ENCODE results near the gene DSTYK. TPM values are rescaled to one million over a fixed set of nuclear protein-coding genes. Genes with fewer than 3 reads are reported as not detected.

Gene DSTYK
- polyA plus RNA-seq, 1 donor from 2014 or later, result 12.1 TPM

DNA sequence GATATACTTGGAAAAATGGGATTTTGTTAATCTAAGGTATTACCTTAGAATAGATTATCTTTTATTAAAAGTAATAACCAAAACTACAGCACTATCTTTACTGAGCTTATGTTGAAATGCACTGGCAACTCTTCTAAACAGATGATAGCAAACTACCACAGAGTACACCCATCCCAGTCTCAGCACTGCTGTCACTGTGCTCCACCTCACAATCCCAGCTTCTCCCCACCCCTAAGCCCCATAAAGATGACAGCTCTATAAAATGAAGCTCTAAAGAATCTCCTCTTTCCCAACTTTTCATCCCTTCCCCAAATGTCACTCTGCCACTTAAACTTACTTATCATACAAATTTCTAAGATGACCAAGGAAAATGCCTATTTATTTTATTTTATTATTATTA lies 6.4 kb downstream of the DSTYK start:
- Histone ChIP-seq H3K36me3 (ENCODE audit: insufficient read depth, low read length) (no peaks in the 10 kb centered on the region), H3K9me2 (ENCODE audit: insufficient read depth, low read length) (no peaks in the 10 kb centered on the region), H3K4me2 (ENCODE audit: low read length) (no peak overlapping the region), H3K27ac (ENCODE audit: low read length) (no peak overlapping the region), H3K9me3 (ENCODE audit: low read length) (no peaks in the 10 kb centered on the region), H4K20me1 (ENCODE audit: insufficient read depth) (no peaks in the 10 kb centered on the region), H3K27me3 (ENCODE audit: insufficient read depth, low read depth, low read length) (no peaks in the 10 kb centered on the region), H3K79me2 (replicated peaks; ENCODE audit: insufficient read depth, low read length) (peaks cover 22% of the 10 kb centered on the region), H3K9ac (ENCODE audit: low read length) (no peak overlapping the region), H3K4me3 (ENCODE audit: low read length) (no peak overlapping the region), H3F3A (ENCODE audit: insufficient read depth, low read length, poor library complexity, severe bottlenecking) (no peaks in the 10 kb centered on the region), H2AFZ (ENCODE audit: low read depth, low read length) (no peak overlapping the region)
- TF ChIP-seq EP300 (conservative IDR thresholded peaks at IDR 0.05; ENCODE audit: poor library complexity, severe bottlenecking) (no peak), TAF1 (IDR thresholded peaks at IDR 0.05; ENCODE audit: low read depth) (no peak), MXI1 (conservative IDR thresholded peaks at IDR 0.05; ENCODE audit: poor library complexity, severe bottlenecking) (no peak), POLR2AphosphoS5 (IDR thresholded peaks at IDR 0.05) (no peak), SMC3 (conservative IDR thresholded peaks at IDR 0.05; ENCODE audit: poor library complexity) (no peak), EZH2 (IDR thresholded peaks at IDR 0.05; ENCODE audit: borderline replicate concordance, insufficient read depth, low read length, poor library complexity, severe bottlenecking) (no peak), RAD21 (conservative IDR thresholded peaks at IDR 0.05) (no peak)
- TF ChIP-seq, protein P1, sequence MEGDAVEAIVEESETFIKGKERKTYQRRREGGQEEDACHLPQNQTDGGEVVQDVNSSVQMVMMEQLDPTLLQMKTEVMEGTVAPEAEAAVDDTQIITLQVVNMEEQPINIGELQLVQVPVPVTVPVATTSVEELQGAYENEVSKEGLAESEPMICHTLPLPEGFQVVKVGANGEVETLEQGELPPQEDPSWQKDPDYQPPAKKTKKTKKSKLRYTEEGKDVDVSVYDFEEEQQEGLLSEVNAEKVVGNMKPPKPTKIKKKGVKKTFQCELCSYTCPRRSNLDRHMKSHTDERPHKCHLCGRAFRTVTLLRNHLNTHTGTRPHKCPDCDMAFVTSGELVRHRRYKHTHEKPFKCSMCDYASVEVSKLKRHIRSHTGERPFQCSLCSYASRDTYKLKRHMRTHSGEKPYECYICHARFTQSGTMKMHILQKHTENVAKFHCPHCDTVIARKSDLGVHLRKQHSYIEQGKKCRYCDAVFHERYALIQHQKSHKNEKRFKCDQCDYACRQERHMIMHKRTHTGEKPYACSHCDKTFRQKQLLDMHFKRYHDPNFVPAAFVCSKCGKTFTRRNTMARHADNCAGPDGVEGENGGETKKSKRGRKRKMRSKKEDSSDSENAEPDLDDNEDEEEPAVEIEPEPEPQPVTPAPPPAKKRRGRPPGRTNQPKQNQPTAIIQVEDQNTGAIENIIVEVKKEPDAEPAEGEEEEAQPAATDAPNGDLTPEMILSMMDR (IDR thresholded peaks at IDR 0.05; ENCODE audit: poor library complexity, severe bottlenecking), result no peak
- TF ChIP-seq, protein P2, sequence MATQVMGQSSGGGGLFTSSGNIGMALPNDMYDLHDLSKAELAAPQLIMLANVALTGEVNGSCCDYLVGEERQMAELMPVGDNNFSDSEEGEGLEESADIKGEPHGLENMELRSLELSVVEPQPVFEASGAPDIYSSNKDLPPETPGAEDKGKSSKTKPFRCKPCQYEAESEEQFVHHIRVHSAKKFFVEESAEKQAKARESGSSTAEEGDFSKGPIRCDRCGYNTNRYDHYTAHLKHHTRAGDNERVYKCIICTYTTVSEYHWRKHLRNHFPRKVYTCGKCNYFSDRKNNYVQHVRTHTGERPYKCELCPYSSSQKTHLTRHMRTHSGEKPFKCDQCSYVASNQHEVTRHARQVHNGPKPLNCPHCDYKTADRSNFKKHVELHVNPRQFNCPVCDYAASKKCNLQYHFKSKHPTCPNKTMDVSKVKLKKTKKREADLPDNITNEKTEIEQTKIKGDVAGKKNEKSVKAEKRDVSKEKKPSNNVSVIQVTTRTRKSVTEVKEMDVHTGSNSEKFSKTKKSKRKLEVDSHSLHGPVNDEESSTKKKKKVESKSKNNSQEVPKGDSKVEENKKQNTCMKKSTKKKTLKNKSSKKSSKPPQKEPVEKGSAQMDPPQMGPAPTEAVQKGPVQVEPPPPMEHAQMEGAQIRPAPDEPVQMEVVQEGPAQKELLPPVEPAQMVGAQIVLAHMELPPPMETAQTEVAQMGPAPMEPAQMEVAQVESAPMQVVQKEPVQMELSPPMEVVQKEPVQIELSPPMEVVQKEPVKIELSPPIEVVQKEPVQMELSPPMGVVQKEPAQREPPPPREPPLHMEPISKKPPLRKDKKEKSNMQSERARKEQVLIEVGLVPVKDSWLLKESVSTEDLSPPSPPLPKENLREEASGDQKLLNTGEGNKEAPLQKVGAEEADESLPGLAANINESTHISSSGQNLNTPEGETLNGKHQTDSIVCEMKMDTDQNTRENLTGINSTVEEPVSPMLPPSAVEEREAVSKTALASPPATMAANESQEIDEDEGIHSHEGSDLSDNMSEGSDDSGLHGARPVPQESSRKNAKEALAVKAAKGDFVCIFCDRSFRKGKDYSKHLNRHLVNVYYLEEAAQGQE (IDR thresholded peaks at IDR 0.05; ENCODE audit: borderline replicate concordance), result no peak

DNA sequence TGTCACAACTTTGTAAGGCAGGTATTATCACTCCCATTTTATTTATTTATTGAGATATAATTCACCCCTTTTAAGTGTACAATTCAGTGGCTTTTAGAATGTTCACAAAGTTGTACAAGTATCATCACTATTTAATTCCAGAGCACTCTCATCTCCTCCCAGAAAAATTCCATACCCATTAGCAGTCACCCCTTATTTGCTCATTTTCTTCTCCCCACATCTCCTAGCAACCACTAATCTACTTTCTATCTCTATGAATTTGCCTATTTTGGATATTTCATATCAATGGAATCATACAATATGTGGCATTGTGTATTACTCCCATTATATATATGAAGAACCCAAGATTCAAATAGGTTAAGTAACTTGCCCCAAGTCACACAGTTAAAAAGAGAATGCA lies 7.0 kb downstream of the DSTYK start:
- Histone ChIP-seq H3F3A (ENCODE audit: insufficient read depth, low read length, poor library complexity, severe bottlenecking) (no peaks in the 10 kb centered on the region), H3K27me3 (ENCODE audit: insufficient read depth, low read depth, low read length) (no peaks in the 10 kb centered on the region), H3K9ac (ENCODE audit: low read length) (no peak overlapping the region), H3K36me3 (ENCODE audit: insufficient read depth, low read length) (no peaks in the 10 kb centered on the region), H3K9me2 (ENCODE audit: insufficient read depth, low read length) (no peaks in the 10 kb centered on the region), H3K9me3 (ENCODE audit: low read length) (no peaks in the 10 kb centered on the region), H3K79me2 (replicated peaks; ENCODE audit: insufficient read depth, low read length) (peaks cover 22% of the 10 kb centered on the region), H3K27ac (ENCODE audit: low read length) (no peak overlapping the region), H3K4me3 (ENCODE audit: low read length) (no peak overlapping the region), H4K20me1 (ENCODE audit: insufficient read depth) (no peaks in the 10 kb centered on the region), H2AFZ (ENCODE audit: low read depth, low read length) (no peak overlapping the region), H3K4me2 (ENCODE audit: low read length) (no peak overlapping the region)
- TF ChIP-seq POLR2AphosphoS5 (IDR thresholded peaks at IDR 0.05) (no peak), MXI1 (conservative IDR thresholded peaks at IDR 0.05; ENCODE audit: poor library complexity, severe bottlenecking) (no peak), EZH2 (IDR thresholded peaks at IDR 0.05; ENCODE audit: borderline replicate concordance, insufficient read depth, low read length, poor library complexity, severe bottlenecking) (no peak), RAD21 (conservative IDR thresholded peaks at IDR 0.05) (no peak), TAF1 (IDR thresholded peaks at IDR 0.05; ENCODE audit: low read depth) (no peak), EP300 (conservative IDR thresholded peaks at IDR 0.05; ENCODE audit: poor library complexity, severe bottlenecking) (no peak), SMC3 (conservative IDR thresholded peaks at IDR 0.05; ENCODE audit: poor library complexity) (no peak)
- TF ChIP-seq, protein P2 (IDR thresholded peaks at IDR 0.05; ENCODE audit: borderline replicate concordance), result no peak
- TF ChIP-seq, protein P1 (IDR thresholded peaks at IDR 0.05; ENCODE audit: poor library complexity, severe bottlenecking), result no peak

All from neural cell (in vitro differentiated cells).